HG02943 (cell line): ENCODE results near the gene RNF208.

Experiments used
- ATAC-seq: cut with Tn5 transposase; IDR thresholded peaks from one replicate; pipeline ENCODE4 v1.9.1; 2021; ENCODE audit warnings: mild to moderate bottlenecking, low read depth, moderate library complexity; ENCODE audit not compliant: unreplicated experiment

Gene RNF208

DNA sequence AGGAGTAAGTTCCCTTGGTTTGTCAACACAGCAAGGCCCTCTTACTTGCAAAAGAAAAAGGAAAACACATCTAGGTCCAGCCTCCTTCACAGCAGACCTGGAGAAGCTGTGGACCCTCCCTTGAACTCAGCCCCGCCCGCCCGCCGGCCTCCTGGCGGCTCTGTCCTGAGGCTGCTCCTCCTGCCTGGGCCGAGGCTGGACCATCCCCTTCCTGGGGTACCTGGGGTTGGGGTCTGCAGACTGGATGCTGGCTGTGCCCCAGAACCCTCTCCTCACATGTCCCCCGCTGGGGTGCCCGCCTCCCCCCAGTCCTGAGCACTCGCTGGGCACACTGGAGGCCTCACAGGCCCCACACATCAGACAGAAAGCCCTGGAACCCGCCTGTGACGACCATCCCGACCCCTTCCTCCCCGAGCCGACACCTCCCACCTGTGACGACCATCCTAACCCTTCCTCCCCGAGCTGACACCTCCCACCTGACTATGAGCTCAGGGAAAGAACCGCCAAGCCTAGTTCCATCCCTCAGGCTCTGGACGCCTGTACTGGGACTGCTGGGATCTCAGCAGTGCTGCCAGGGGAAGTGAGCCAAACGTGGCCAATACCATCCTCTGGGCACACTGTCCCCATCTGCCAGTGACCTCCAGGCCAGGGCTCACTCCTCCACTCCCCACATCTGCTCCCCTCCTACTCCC is 43.0 kb downstream of the RNF208 start:
- ATAC-seq, result no peak

DNA sequence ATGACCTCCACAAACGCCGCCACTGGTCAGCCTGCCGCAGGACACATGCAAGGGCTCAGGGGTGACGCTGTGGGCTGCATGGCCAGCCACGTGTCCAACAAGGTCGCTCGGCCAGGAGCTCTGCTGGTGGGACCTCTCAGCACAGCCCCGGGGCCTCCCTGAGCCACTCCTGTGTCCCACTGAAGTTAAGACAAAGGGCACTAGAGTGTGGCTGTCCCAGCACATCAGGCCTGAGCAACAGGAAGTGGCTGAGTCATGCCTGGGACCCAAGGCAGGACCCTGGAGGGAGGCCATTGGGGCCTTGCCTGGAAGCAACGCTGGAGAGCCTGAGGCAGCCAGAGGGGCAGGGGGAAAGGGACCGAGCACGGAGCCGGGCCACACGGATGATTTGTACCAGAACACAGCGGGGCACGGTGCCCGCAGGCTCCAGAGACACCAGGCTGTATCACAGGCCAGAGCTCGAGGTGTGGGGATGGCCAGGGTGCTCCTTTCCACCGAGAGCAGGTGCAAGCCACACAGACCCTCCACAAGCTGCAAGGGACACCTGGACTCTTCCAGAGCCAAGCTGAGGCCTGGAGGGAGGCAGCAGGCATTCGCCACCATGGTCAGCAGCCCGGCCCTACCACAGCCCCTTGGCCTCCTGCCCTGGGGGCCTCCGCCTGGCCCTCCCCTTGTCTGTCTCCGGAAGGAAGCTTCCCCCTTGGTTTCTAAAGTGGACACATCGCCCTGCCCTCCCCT is 43.7 kb downstream of the RNF208 start:
- ATAC-seq, result no peak

DNA sequence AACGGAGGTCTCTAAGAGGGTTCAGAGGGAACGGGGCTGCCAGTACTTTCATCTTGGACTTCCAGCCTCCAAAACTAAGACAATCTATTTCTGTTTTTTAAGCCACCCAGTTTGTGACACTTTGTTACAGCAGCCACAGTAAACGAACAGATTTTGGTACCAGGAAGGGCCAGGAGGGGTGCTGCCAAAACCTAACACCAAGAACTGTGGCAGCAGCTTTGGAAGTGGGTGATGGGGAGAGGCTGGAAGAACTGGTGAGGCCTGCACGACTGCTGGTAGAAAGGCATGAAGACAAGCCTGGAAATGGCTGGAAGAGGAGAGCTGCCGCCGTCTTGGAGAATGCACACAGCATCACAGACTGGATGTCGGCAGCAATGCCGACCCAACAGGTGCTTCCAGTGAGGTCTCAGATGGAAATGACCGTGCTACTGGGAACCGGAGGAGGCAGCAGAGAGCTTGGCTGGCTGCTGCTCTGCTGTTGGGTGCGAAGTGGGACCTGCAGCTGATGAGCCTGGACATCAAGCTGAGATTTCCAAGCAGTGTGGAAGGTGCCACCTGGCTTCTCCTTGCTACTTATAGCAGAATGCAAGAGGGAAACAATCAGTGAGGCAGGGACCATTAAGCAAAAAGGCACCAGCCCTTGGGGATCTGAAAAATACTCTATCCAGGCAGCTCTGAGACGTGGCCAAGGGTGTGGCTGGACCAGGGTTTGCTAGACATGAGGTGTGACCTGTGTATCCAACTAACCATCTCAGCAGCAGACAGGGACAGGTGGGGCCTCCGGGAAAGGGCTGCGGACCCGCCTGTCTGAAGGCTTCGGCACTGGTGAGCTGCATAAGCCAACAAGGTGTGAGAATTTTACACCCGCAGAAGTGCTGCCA is 45.5 kb downstream of the RNF208 start:
- ATAC-seq, result no peak

DNA sequence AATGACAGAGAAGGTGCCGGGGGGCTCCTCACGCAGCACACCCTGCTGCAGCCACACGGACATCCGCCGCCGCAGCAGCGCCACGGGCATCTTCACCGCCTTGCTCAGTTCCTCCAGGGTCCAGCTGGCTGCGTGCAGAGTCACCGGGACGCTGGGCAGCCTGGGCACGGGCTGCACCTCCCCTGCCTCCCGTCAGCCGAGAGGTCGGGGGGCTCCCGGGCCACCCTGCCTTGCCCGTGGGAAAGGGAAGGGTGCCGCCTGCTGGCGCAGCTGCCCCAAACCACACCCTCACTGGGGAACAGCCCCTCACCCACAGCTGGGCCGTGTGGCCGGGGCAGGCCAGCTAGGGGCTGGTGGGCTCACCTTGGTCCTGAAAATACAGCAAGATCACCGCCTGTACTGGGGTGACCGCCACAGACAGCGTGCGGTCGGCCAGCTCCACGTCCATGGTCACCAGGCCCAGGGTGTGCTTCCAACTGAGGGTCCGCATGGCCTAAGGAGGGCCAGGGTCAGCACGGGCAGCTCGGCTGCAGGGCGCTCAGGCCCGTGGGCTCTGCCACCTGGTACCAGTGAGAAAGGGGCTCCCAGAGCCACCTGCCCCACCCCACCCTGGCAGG is 46.6 kb downstream of the RNF208 start:
- ATAC-seq, result no peak

DNA sequence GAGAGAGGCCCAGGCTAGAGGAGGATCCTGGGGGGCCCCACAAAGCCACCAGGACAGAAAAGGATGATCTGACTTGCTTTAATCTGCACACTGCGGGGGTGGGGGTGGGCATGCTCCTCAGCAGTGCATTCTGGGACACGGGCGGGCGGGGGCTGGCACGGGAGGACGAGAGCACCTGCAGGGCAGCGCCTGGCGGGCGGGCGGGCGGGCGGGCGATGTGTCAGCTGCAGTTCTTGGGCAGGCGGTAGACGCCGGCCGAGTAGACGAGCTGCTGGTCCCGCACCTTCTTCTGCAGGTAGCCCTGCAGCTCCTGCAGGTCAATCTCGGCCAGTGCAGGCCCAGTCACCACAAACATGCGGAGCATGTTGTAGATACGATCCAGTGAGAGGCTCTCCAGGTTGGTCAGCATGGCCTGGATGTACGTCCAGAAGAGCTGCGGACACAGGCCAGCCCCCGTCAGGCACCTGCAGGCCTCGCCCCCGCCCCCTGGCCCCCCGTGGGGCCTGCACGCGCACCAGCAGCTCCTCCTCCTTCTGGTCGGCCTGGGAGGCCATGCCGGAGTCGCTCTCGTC is 47.2 kb downstream of the RNF208 start:
- ATAC-seq, result no peak

DNA sequence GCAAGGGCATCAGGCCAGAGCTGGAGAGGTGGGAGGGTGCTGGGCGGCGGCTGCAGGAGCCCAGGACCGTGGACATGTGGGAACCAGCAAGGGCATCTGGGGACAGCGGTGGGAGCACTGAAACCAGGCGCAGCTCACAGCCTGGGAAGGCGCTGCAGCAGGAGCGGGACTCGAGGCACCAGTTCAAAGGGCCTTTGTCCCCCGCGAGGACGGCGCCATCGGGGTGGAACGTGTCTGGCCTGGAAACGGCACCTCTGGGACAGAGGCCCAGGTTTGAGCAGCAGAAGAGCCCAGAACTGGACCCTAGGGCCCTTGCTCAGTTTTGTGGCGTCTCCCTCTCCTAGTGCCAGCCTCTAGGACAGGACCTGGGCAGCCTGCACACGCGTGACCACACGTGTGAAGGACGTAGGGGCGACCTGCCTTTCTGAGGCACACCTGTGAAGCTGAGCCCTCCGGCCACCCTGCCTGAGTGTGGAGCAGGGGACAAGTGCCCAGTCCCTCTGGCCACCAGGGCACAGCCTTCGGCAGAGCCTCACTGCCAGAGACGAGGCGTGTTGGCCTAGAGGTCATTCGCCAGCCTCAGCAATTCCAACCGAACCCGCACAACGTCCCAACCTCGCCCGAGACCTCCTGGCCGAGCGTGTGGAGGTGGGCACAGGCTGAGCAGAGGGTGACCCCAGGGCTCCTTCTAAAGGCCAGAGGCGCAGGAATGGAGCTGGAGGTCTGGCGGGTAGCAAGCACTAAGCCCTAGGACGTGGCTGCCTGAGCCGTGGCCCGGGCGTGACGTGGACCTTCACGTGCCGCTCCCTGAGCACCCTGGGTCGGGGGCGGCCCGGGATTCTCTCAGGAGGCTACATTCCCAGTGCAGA is 48.0 kb downstream of the RNF208 start:
- ATAC-seq, result no peak

DNA sequence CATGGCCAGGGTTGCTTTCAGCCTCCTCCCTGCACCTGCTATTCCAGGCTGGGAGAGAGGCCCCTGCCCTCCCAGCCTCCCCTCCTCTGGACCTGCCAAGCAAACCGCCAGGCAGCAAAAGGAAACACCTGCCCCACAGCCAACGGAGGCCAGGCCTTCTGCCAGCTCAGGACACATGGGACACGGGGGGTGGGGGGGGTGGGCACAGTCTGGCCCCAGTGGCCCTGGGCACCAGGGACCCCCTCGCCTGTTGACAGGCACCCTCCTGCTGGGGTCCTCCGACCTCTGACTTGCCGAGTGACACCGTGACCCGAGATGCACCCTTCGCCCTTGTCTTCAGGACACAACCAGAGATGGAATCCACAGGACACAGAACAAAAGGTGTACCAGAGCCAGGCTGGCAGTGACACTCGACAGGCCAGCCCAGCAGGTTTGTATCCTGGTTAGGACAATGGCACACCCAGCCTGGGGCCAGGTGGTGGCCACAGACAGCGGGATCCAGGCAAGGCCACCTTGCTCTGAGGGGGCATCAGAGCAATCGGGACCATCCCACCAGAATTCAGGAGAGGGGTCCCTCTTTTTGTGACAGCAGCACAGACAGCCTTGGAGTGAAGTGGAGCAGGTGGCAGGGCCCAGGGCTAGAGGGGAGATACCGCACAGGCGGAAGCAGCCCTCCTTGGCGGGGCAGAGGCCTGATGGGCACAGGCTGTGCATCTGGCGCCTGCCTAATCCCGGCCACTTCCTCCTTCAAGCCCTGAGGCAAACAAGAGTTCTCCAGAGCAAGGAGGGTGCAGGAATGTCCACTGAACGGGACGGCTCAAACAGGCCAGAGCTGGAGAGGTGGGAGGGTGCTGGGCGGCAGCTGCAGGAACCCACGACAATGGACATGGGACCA is 48.9 kb downstream of the RNF208 start:
- no peak for ATAC-seq

DNA sequence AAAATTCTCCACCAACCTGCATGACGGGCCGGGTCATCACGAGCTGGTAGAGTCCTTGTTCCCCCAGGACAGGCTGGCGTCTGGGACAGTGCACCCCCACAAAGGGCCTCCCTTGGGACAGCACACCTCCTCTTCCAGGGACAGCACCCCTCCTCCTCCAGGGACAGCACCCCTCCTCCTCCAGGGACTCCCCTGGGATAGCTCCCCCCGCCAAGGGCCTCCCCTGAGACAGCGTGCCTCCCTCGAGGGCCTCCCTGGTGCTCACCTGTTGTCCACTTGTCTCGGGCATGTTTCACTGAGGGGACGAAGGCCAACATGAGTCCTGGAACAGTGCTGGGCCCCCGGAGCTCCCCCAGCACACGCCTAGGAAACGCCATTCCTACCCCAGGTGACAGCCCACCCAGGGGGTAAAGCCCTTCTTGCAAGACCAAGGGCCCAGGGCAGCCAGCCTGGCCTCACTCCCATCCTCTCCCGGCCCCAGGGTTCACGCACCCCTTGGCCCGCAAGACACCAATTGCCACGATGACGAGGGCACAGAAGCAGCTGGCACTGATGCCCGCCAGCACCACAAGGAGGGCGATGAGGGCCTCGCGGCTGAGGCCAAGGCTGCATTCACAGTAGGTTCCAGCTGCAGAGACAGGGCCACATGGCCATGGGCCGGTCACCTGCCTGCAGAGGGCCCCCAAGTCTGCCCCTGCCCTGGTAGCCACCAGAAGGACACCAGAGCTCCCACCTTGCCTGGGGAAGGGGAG is 50.7 kb downstream of the RNF208 start:
- no peak for ATAC-seq

DNA sequence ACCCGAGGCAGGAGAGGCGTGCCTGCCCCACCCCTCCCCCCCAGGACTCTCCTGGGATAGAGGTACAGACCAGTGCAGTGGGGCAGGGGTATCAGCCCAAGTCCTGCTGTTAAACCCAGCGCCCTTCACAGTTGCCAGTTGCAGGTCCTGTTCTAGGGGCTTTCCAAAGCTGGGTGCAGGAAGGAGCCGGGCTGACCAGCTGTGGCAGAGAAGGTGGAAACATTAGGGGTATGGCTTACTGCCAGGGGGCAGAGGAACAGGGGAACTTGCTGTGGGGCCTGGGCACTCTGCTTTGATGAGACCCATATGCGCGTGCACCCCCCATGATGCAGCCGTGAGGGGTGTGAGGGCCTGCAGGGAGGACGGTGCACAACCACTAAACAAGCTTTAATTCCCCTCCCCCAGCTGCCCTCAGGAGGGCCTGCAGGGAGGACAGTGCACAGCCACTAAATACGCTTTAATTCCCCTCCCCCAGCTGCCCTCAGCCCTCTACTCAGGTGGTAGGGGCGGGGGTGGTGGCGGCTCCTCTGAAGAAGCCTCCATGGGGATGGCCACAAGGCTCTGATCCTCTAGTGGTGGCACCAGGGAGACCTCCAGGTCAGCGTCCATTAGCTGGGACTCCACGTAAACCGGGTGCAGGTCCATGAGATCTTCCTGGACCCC is 51.4 kb downstream of the RNF208 start:
- no peak for ATAC-seq
